DND-41 (cell line): ENCODE data around the gene COL23A1.

ENCODE experiments used
- ATAC-seq: fragments of 200-7000 bp; cut with Tn5 transposase; 3 replicates; pipeline ENCODE4 v1.9.1; 2021; ENCODE audit warnings: low read depth; ENCODE audit not compliant: insufficient read depth
- DNase-seq: peaks from one replicate; pipeline ENCODE4 v3.0.0-alpha.2; 2020
- H2AFZ ChIP-seq: 2 replicates; pipeline ENCODE4 v1.6.0; 2012; ENCODE audit warnings: low read depth, low read length
- H3K27ac ChIP-seq: 2 replicates; pipeline ENCODE4 v1.5.1; 2012; ENCODE audit warnings: low read length, inconsistent platforms
- H3K27me3 ChIP-seq: fragments of 200-600 bp; sonication (generic); 2 replicates; pipeline ENCODE4 v1.6.0; 2012; ENCODE audit warnings: low read length, mild to moderate bottlenecking, inconsistent platforms; ENCODE audit not compliant: insufficient read depth, poor library complexity
- H3K36me3 ChIP-seq: 2 replicates; pipeline ENCODE4 v1.5.1; 2012; ENCODE audit warnings: low read length, inconsistent platforms; ENCODE audit not compliant: insufficient read depth
- H3K4me1 ChIP-seq: 2 replicates; pipeline ENCODE4 v1.5.1; 2012; ENCODE audit warnings: mild to moderate bottlenecking, low read length; ENCODE audit not compliant: insufficient read depth
- H3K4me2 ChIP-seq: 2 replicates; pipeline ENCODE4 v1.6.0; 2012; ENCODE audit warnings: mild to moderate bottlenecking, moderate library complexity, low read length, inconsistent platforms; ENCODE audit not compliant: insufficient read depth
- H3K4me3 ChIP-seq, 2 experiments: fragments of 200-600 bp in 1 of 2; shearing (Covaris generic) in 1 of 2; 2 replicates each; pipeline ENCODE4 v1.5.1; 2012 to 2016; ENCODE audit warnings: inconsistent platforms in 2 of 2, low read length in 2 of 2, mild to moderate bottlenecking in 2 of 2, low read depth in 1 of 2, moderate library complexity in 1 of 2
- H3K79me2 ChIP-seq: 2 replicates; pipeline ENCODE4 v1.6.0; 2012; ENCODE audit warnings: low read length, inconsistent platforms; ENCODE audit not compliant: insufficient read depth
- H3K9ac ChIP-seq: 2 replicates; pipeline ENCODE4 v1.6.0; 2012; ENCODE audit warnings: low read depth, mild to moderate bottlenecking, inconsistent platforms, low read length, moderate library complexity
- H3K9me3 ChIP-seq: 2 replicates; pipeline ENCODE4 v1.5.1; 2012; ENCODE audit warnings: low read length, moderate library complexity, mild to moderate bottlenecking, inconsistent platforms; ENCODE audit not compliant: insufficient read depth, severe bottlenecking
- H4K20me1 ChIP-seq: 2 replicates; pipeline ENCODE4 v1.6.0; 2012; ENCODE audit warnings: low read length; ENCODE audit not compliant: insufficient read depth
- EZH2 ChIP-seq: IDR thresholded peaks from 3 replicates; pipeline ENCODE4 v1.6.1; 2012; ENCODE audit warnings: borderline replicate concordance, low read depth, mild to moderate bottlenecking, moderate library complexity, low read length, inconsistent platforms; ENCODE audit not compliant: severe bottlenecking
- TF ChIP-seq, protein P1 (sequence below): IDR thresholded peaks from 2 replicates; pipeline ENCODE4 v1.5.1; 2012; ENCODE audit warnings: borderline replicate concordance, low read length, moderate library complexity, mild to moderate bottlenecking; ENCODE audit not compliant: poor library complexity, severe bottlenecking; ENCODE audit errors: extremely low read depth

Gene COL23A1

DNA sequence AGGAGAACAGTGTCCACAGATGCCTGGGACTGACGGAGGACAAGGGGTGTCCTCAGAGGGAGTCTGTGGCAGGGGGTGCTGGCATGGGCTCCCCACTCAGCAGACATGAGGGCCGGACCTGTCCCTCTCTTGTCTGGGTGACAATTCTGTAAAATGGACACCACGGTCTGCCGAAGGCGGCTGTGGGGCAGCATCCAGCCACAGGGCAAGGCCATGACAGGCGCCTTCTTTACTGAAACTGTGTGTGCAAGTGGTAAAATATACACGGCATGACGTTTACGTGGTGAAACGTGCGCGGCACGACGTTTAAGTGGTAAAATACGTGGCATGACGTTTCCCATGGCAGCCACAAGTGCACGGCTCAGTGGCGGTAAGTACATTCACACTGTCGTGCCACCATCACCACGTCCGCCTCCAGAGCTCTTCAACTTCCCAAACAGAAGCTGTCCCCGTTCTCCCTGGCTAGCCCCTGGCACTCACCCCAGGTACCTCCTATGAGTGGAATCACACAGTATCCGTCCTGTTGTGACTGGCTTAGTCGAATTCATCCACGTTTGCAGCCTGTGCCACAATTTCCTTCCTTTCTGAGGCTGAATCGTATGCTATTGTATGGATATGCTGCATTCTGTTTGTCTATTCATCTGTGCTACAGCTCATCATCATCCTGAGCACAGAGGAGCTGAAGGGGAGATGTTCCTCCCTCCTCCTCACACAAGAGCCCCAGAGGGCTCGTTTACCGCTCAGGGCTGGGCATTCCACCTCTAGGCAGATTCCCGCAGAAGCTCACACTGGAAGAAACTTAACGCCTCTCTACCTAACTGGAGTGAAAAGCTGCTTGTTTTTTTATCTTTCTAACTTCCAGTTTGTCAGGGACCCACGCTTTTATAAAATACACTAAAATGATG, 52.5 kb downstream of the COL23A1 start:
- no peaks in the 10 kb centered on the region for H3K9me3 ChIP-seq
- no peaks in the 10 kb centered on the region for H3K36me3 ChIP-seq
- DNase-seq (no peak), ATAC-seq (no peak)
- H3K27me3 ChIP-seq = no peaks in the 10 kb centered on the region
- no peak overlapping the region for H3K4me2 ChIP-seq
- TF ChIP-seq, protein P1, sequence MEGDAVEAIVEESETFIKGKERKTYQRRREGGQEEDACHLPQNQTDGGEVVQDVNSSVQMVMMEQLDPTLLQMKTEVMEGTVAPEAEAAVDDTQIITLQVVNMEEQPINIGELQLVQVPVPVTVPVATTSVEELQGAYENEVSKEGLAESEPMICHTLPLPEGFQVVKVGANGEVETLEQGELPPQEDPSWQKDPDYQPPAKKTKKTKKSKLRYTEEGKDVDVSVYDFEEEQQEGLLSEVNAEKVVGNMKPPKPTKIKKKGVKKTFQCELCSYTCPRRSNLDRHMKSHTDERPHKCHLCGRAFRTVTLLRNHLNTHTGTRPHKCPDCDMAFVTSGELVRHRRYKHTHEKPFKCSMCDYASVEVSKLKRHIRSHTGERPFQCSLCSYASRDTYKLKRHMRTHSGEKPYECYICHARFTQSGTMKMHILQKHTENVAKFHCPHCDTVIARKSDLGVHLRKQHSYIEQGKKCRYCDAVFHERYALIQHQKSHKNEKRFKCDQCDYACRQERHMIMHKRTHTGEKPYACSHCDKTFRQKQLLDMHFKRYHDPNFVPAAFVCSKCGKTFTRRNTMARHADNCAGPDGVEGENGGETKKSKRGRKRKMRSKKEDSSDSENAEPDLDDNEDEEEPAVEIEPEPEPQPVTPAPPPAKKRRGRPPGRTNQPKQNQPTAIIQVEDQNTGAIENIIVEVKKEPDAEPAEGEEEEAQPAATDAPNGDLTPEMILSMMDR = no peak
- no peak for TF ChIP-seq EZH2
- H3K27ac ChIP-seq = no peak overlapping the region
- no peaks in the 10 kb centered on the region for H4K20me1 ChIP-seq
- no peak overlapping the region for H3K4me3 ChIP-seq
- no peak overlapping the region for H3K9ac ChIP-seq
- no peaks in the 10 kb centered on the region for H3K79me2 ChIP-seq
- H2AFZ ChIP-seq = no peak overlapping the region
- H3K4me1 ChIP-seq = peaks cover 6% of the 10 kb centered on the region

DNA sequence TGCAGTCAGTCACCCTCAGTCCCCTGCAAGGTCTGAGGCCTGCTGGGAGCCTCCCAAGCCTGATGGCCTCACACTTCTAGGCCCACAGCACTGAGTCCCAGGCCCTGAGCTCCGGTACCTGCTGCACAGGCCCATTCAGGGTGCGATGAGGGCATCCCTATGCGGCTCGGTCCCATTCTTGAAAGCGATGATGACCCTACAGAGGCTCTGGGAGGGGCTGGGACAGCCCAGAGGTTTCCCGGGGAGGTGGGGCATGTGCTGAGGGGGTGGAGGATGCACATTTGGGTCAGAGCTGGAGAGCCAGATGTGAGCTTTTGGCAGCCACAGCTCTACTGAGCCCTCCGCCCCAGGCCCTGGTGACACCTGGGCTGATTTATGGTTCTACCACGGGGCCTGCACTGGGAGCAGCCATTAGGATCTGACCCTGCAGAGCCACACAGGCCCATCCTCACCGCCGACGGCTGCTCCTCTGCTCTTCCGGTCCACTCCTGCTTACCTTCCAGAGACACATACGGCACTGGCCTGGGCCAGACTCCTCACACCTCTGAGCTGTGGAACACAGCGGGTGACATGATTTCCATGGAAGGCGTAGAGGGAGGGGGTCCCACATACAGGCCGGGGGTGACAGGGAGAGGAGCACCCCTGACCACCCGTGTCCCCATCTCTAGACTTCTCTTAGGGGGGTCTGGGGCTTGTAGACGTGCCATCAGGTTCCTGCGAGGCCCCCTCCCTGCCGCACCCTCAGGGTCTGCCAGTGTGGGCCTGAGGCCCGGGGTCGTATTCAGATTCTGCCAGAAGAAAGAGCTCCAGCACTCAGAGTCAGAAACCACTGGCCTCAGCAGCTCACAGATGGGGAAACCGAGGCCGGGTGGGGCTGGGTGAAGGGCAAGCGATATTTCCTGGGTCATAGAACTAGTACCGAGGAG, 53.4 kb downstream of the COL23A1 start:
- Histone ChIP-seq H3K36me3 (no peaks in the 10 kb centered on the region), H3K4me2 (no peak overlapping the region), H2AFZ (no peak overlapping the region; the same call in 1 of the 2 replicates), H3K9ac (no peak overlapping the region), H3K9me3 (no peaks in the 10 kb centered on the region), H3K4me3 (no peak overlapping the region), H3K79me2 (no peaks in the 10 kb centered on the region), H3K4me1 (peaks cover 16% of the 10 kb centered on the region), H3K27ac (0 out of 2 replicates have a peak overlapping the region, but pooled peaks have one; percentile 17), H3K27me3 (no peaks in the 10 kb centered on the region), H4K20me1 (no peaks in the 10 kb centered on the region)
- no peak for ATAC-seq
- no peak for DNase-seq
- TF ChIP-seq, protein P1 = no peak
- TF ChIP-seq EZH2 = no peak

DNA sequence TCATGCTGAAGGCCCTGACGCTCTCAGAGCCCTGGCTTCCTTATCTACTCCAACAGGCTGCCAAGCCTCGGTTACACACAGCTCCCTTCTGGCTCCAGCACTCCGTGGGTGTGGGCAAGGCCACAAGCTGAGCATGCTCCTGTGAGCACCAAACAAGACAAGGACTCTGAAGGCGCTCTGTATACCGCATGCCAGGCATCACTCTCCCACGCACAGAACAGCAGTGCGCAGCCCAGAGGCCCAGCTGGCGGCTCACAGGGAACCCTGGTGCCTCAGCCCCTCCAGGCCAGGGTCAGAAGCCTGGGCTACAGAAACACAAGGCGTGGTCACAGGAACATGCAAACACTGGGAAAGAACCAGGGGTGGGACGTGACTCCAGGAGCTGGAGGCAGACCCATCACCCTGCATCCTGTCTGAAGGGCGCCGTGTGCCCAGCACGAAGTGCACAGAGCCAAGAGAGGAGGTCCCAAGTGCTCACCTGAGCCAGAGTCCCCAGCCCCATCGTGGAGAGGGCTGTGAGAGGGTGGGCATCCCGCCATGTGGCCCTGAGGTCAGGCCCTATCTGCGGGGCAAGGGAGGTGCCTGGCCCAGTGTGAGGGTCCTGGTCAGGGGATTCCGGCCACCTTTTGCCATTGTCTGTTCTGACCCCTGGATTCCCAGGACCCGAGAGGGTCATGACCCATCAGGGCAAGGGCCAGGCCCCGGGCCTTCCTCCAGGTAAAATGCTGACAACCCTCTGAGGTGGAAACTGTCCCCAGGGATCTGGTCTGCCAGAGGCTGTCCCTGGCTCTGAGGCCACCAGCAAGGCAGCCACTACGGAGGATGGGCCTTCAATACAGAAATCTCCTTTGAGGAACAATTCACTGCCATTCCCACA, 54.7 kb downstream of the COL23A1 start:
- no peaks in the 10 kb centered on the region for H3K79me2 ChIP-seq
- no peaks in the 10 kb centered on the region for H3K27me3 ChIP-seq
- no peak overlapping the region for H3K4me2 ChIP-seq
- no peak overlapping the region for H3K27ac ChIP-seq
- no peak overlapping the region for H2AFZ ChIP-seq
- H3K9me3 ChIP-seq = no peaks in the 10 kb centered on the region
- H3K9ac ChIP-seq = no peak overlapping the region
- ATAC-seq (no peak), DNase-seq (no peak)
- no peaks in the 10 kb centered on the region for H4K20me1 ChIP-seq
- no peak overlapping the region for H3K4me3 ChIP-seq
- no peak for TF ChIP-seq EZH2
- TF ChIP-seq, protein P1 = no peak
- peaks cover 19% of the 10 kb centered on the region for H3K4me1 ChIP-seq
- H3K36me3 ChIP-seq = no peaks in the 10 kb centered on the region
